ENCODE results near the gene CMTM7.

- no peak for TF ChIP-seq POLR2AphosphoS5 (IDR thresholded peaks at IDR 0.05; ENCODE audit: low read depth)
- TF ChIP-seq REST (IDR thresholded peaks at IDR 0.05; ENCODE audit: insufficient replicate concordance, low read depth): no peak
These were observed 63.3 kb downstream of the CMTM7 start for GRCh38 chr3:32454731-32455608.
